ENCODE measurements around the gene FAM174B. TPM values are rescaled to one million over a fixed set of nuclear protein-coding genes. Genes with fewer than 3 reads are reported as not detected.

The FAM174B gene
- total RNA-seq, 1 donor from 2014 or later: 18.9 TPM

- Histone ChIP-seq H3K27me3 (ENCODE audit: control insufficient read depth, insufficient read depth, low read length) (no peaks in the 10 kb centered on the region), H3K36me3 (ENCODE audit: control insufficient read depth, insufficient read depth, low read length) (no peaks in the 10 kb centered on the region), H3K4me3 (ENCODE audit: low read depth, low read length) (no peak overlapping the region)
- no peak for DNase-seq (ENCODE audit: low read depth)
- no peak for TF ChIP-seq CTCF (IDR thresholded peaks at IDR 0.05; ENCODE audit: insufficient read depth, low read length, poor library complexity, severe bottlenecking)
These were observed 51.7 kb downstream of the FAM174B start for GRCh38 chr15:92603743-92604470.

GRCh38 chr15:92603278-92603677, 52.3 kb downstream of the FAM174B start:
- no peak for TF ChIP-seq CTCF (IDR thresholded peaks at IDR 0.05; ENCODE audit: insufficient read depth, low read length, poor library complexity, severe bottlenecking)
- DNase-seq (ENCODE audit: low read depth): no peak
- Histone ChIP-seq H3K36me3 (ENCODE audit: control insufficient read depth, insufficient read depth, low read length) (no peaks in the 10 kb centered on the region), H3K27me3 (ENCODE audit: control insufficient read depth, insufficient read depth, low read length) (no peaks in the 10 kb centered on the region), H3K4me3 (ENCODE audit: low read depth, low read length) (no peak overlapping the region)

- Histone ChIP-seq H3K27me3 (ENCODE audit: control insufficient read depth, insufficient read depth, low read length) (no peaks in the 10 kb centered on the region), H3K36me3 (ENCODE audit: control insufficient read depth, insufficient read depth, low read length) (no peaks in the 10 kb centered on the region), H3K4me3 (ENCODE audit: low read depth, low read length) (no peak overlapping the region)
- no peak for TF ChIP-seq CTCF (IDR thresholded peaks at IDR 0.05; ENCODE audit: insufficient read depth, low read length, poor library complexity, severe bottlenecking)
- no peak for DNase-seq (ENCODE audit: low read depth)
These were observed 53.3 kb downstream of the FAM174B start for GRCh38 chr15:92602267-92602593.

DNA sequence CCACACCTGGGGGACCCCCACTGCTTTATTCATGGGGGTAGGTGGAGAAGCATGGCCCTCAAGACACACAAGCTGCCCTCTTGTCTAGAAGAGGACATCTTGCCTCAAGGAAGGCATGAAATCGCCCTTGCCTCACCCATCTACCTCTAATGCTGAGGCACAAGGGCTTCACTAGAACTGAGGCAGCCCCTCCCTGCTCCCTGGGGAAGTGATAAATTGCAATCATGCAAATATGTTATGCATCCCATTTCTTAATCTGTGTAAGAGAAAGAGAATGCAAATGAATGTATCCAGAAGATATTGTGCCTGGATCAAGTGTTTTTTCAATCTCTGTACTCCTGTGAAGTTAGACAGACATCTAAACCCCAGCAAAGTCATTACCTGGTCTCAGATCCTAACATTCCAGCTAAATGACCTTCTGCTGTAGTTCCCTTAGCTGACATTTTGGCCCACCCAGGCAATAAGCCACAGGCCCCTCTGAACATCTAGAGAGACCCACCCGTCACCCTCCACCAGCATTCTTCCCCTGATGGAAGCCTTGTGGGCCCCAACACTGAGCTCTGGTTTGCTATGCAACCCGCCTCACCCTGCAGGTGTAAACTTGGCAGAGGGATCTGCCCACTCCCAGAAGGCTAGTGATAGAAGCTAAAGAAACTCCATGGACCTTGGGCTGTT, 53.8 kb downstream of the FAM174B start:
- Histone ChIP-seq H3K36me3 (ENCODE audit: control insufficient read depth, insufficient read depth, low read length) (no peaks in the 10 kb centered on the region), H3K27me3 (ENCODE audit: control insufficient read depth, insufficient read depth, low read length) (peaks cover 3% of the 10 kb centered on the region), H3K4me3 (ENCODE audit: low read depth, low read length) (no peak overlapping the region)
- no peak for TF ChIP-seq CTCF (IDR thresholded peaks at IDR 0.05; ENCODE audit: insufficient read depth, low read length, poor library complexity, severe bottlenecking)
- no peak for DNase-seq (ENCODE audit: low read depth)

GRCh38 chr15:92600856-92601255, 54.7 kb downstream of the FAM174B start:
- Histone ChIP-seq H3K36me3 (ENCODE audit: control insufficient read depth, insufficient read depth, low read length) (no peaks in the 10 kb centered on the region), H3K4me3 (ENCODE audit: low read depth, low read length) (no peak overlapping the region), H3K27me3 (ENCODE audit: control insufficient read depth, insufficient read depth, low read length) (peaks cover 7% of the 10 kb centered on the region)
- no peak for TF ChIP-seq CTCF (IDR thresholded peaks at IDR 0.05; ENCODE audit: insufficient read depth, low read length, poor library complexity, severe bottlenecking)
- no peak for DNase-seq (ENCODE audit: low read depth)
